RWPE2 (cell line): ENCODE data around the gene MACROD2.
A peak's percentile ranks its signal among the peaks of the same experiment; 100 is the strongest.

ENCODE experiments used
- ATAC-seq: fragments of 200-7000 bp; cut with Tn5 transposase; 3 replicates; pipeline ENCODE4 v1.9.1; 2021; ENCODE audit warnings: low read depth
- DNase-seq: peaks from one replicate; pipeline ENCODE4 v3.0.0-alpha.2; 2020; ENCODE audit warnings: low spot score
- H3K27ac ChIP-seq: fragments of 450-650 bp; 2 replicates; pipeline ENCODE4 v1.5.1; 2017; ENCODE audit warnings: mild to moderate bottlenecking; ENCODE audit not compliant: poor library complexity, severe bottlenecking
- H3K27me3 ChIP-seq: fragments of 250-450 bp; sonication (Bioruptor Pico); 2 replicates; pipeline ENCODE4 v1.5.1; 2021; ENCODE audit warnings: mild to moderate bottlenecking, moderate library complexity; ENCODE audit not compliant: insufficient read depth, poor library complexity, severe bottlenecking
- H3K36me3 ChIP-seq: fragments of 250-450 bp; sonication (Bioruptor Pico); 2 replicates; pipeline ENCODE4 v1.5.1; 2020; ENCODE audit warnings: low read depth, mild to moderate bottlenecking, moderate library complexity
- H3K4me1 ChIP-seq: fragments of 250-450 bp; sonication (Bioruptor Pico); 2 replicates; pipeline ENCODE4 v1.5.1; 2021; ENCODE audit warnings: mild to moderate bottlenecking, moderate library complexity; ENCODE audit not compliant: insufficient read depth, poor library complexity, severe bottlenecking
- H3K4me3 ChIP-seq: fragments of 250-450 bp; sonication (Bioruptor Pico); 2 replicates; pipeline ENCODE4 v1.5.1; 2021; ENCODE audit warnings: mild to moderate bottlenecking, moderate library complexity; ENCODE audit not compliant: severe bottlenecking
- H3K9me3 ChIP-seq: fragments of 250-450 bp; sonication (Bioruptor Pico); 2 replicates; pipeline ENCODE4 v1.5.1; 2021; ENCODE audit warnings: mild to moderate bottlenecking, moderate library complexity; ENCODE audit not compliant: severe bottlenecking
- CTCF ChIP-seq: fragments of 450-650 bp; IDR thresholded peaks from one replicate; pipeline ENCODE4 v1.5.1; 2017; ENCODE audit warnings: mild to moderate bottlenecking, moderate library complexity; ENCODE audit not compliant: poor library complexity, severe bottlenecking

Gene MACROD2

GRCh38 chr20:14331646-14332045 is 336.3 kb downstream of the MACROD2 start:
- Histone ChIP-seq H3K27ac (no peak overlapping the region), H3K4me3 (no peak overlapping the region), H3K4me1 (peaks cover 18% of the 10 kb centered on the region), H3K27me3 (no peaks in the 10 kb centered on the region), H3K9me3 (no peaks in the 10 kb centered on the region), H3K36me3 (peaks cover 9% of the 10 kb centered on the region)
- TF ChIP-seq CTCF: no peak
- ATAC-seq (no peak), DNase-seq (no peak)

- H3K36me3 ChIP-seq: no peaks in the 10 kb centered on the region
- TF ChIP-seq CTCF: no peak
- no peaks in the 10 kb centered on the region for H3K27me3 ChIP-seq
- no peaks in the 10 kb centered on the region for H3K9me3 ChIP-seq
- no peak overlapping the region for H3K27ac ChIP-seq
- ATAC-seq (no peak), DNase-seq (no peak)
- no peak overlapping the region for H3K4me3 ChIP-seq
- H3K4me1 ChIP-seq: peaks cover 18% of the 10 kb centered on the region
These were observed 337.6 kb downstream of the MACROD2 start for GRCh38 chr20:14332866-14333265.

- H3K4me3 ChIP-seq: peak overlapping the region; percentile 2
- H3K4me1 ChIP-seq: peaks cover 18% of the 10 kb centered on the region
- no peaks in the 10 kb centered on the region for H3K36me3 ChIP-seq
- no peak for TF ChIP-seq CTCF
- H3K27me3 ChIP-seq: no peaks in the 10 kb centered on the region
- DNase-seq (no peak), ATAC-seq (no peak)
- peak overlapping the region; percentile 12 for H3K27ac ChIP-seq
- no peaks in the 10 kb centered on the region for H3K9me3 ChIP-seq
These were observed 338.4 kb downstream of the MACROD2 start for GRCh38 chr20:14333721-14334120.

- peak; percentile 88 for TF ChIP-seq CTCF
- Histone ChIP-seq H3K27me3 (no peaks in the 10 kb centered on the region), H3K27ac (peak overlapping the region; percentile 12), H3K4me3 (peak overlapping the region; percentile 43), H3K4me1 (peaks cover 14% of the 10 kb centered on the region), H3K9me3 (no peaks in the 10 kb centered on the region), H3K36me3 (no peaks in the 10 kb centered on the region)
- ATAC-seq: peak; percentile 24; the same call in 2 of the 3 replicates
- DNase-seq: no peak
These were observed 339.1 kb downstream of the MACROD2 start for GRCh38 chr20:14334306-14334930.

GRCh38 chr20:14335052-14335451 is 339.7 kb downstream of the MACROD2 start:
- no peak for TF ChIP-seq CTCF
- Histone ChIP-seq H3K9me3 (no peaks in the 10 kb centered on the region), H3K36me3 (no peaks in the 10 kb centered on the region), H3K27me3 (no peaks in the 10 kb centered on the region), H3K4me3 (peak overlapping the region; percentile 43), H3K27ac (peak overlapping the region; percentile 12), H3K4me1 (peaks cover 12% of the 10 kb centered on the region)
- DNase-seq (no peak), ATAC-seq (no peak)
